Kidney (tissue), 14 donors: ENCODE measurements around the gene RALGPS1. TPM values are rescaled to one million over a fixed set of nuclear protein-coding genes. Genes with fewer than 3 reads are reported as not detected.
"Not testable (repeated sequence)": the region's sequence is repeated elsewhere in the genome, so short reads cannot be mapped to it uniquely, and the experiment has no call there.

Experiments
- DNase-seq, 5 donors: peaks; one replicate each; pipeline ENCODE4 v3.0.0-alpha.2; 2013 to 2020
- FAIRE-seq: peaks from 2 replicates; lab custom pipeline; 2012; peaks lifted over from hg19 to GRCh38; lab: Jason Lieb, UNC
- H3K27ac ChIP-seq, 2 donors: one replicate each; pipeline ENCODE4 v1.7.0; 2013; ENCODE audit warnings: low read depth in 2 of 2, low read length in 2 of 2, inconsistent platforms in 1 of 2
- H3K27me3 ChIP-seq: one replicate; pipeline ENCODE4 v1.7.1; 2013; ENCODE audit warnings: low read length, inconsistent platforms; ENCODE audit not compliant: control insufficient read depth, insufficient read depth
- H3K36me3 ChIP-seq, 3 donors: one replicate each; pipeline versions ENCODE4 v1.7.0 to v1.7.1; 2013; ENCODE audit warnings: low read length in 3 of 3, control low read depth in 1 of 3, inconsistent platforms in 1 of 3; ENCODE audit not compliant: insufficient read depth in 3 of 3, control insufficient read depth in 2 of 3
- H3K4me1 ChIP-seq, 3 donors: one replicate each; pipeline versions ENCODE4 v1.7.0 to v1.7.1; 2013; ENCODE audit warnings: low read length in 3 of 3, inconsistent platforms in 1 of 3, low read depth in 1 of 3; ENCODE audit not compliant: control insufficient read depth in 2 of 3, insufficient read depth in 2 of 3
- H3K4me3 ChIP-seq, 3 donors: one replicate each; pipeline versions ENCODE4 v1.7.0 to v1.8.1; 2013; ENCODE audit warnings: low read length in 3 of 3, control low read depth in 1 of 3, inconsistent platforms in 1 of 3
- H3K9ac ChIP-seq, 3 donors: one replicate each; pipeline versions ENCODE4 v1.7.0 to v1.7.1; 2013; ENCODE audit warnings: low read length in 3 of 3, control low read depth in 1 of 3, inconsistent platforms in 1 of 3
- H3K9me3 ChIP-seq, 3 donors: one replicate each; pipeline versions ENCODE4 v1.7.0 to v1.7.1; 2013; ENCODE audit warnings: low read length in 3 of 3, control low read depth in 1 of 3, inconsistent platforms in 1 of 3; ENCODE audit not compliant: control insufficient read depth in 2 of 3, insufficient read depth in 1 of 3
- intact Hi-C: fragments of 100-400 bp; cut with DNase I; formaldehyde crosslinking; loops from one replicate; pipeline ENCODE4 v1.11.1; 2022
- polyA plus RNA-seq: library from polyadenylated mRNA; stranded (reverse); fragments of 350-450 nt; fragmentation: Illumina TruSeq; extraction: RNeasy Lipid Tissue Mini Kit (QIAGEN cat#74804); gene quantifications from one replicate; pipeline ENCODE4 v1.2.3, GENCODE V29; 2014; ENCODE audit warnings: low read depth, low replicate concordance; ENCODE audit not compliant: insufficient read depth
- total RNA-seq: library from RNA; stranded (reverse); fragmentation: NEBNext Ultra II Directional; extraction: Animal tissue kit (Norgen Biotek cat#: 25700); gene quantifications from one replicate; pipeline ENCODE4 v1.2.1, GENCODE V29; 2021
- TF ChIP-seq, protein P1 (sequence below): IDR thresholded peaks from 3 replicates; pipeline ENCODE4 v1.5.1; 2012; ENCODE audit warnings: mild to moderate bottlenecking, moderate library complexity, borderline replicate concordance; ENCODE audit not compliant: insufficient read depth; ENCODE audit errors: extremely low read depth
- donor health status: control.
- donor health status: control.
- donor health status: control.
- donor health status: control.
- donor health status: control.
- donor health status: DM: yes; HTN: yes; CAD: no.
- donor health status: Normal renal cell carcinoma (clear cell type).

Gene RALGPS1
- total and polyA plus RNA-seq, 2 donors from 2014 or later: 9.4 to 25.2 TPM

DNA sequence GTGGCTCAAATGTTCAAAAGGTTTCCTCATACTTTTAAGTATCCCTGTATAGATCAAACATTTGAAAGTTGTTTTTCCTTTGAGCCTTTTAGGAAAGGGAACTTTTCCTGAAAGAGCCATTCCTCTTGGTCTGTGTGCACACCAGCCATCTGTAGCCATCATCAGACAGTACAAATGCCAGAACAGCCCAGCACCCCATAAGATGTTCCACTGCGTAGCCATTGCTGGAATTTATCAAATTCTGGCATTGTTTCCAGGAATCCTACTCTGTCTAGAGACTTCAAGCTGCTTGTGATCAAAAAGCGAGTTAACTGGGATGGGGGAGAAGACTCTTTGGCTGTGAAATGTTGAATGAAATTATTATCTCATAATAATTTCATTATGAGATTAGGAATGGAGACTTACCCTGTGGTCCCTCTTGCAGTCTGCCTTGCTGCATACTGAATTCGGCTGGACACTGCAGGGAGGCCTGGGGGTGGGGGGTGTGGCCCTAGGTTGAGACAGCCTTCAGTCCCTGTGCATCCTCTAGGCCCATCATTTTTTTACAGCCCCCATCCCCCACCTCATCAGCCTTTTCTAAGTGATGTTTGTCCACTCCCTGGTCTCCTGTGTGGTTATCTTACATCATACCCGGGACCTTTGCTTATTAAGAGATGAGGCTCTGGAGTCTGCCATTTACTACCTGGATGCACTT lies 99.8 kb downstream of the RALGPS1 start:
- no peaks in the 10 kb centered on the region for H3K36me3 ChIP-seq
- FAIRE-seq: no peak
- H3K27ac ChIP-seq: no peak overlapping the region
- H3K9me3 ChIP-seq: no peaks in the 10 kb centered on the region
- TF ChIP-seq, protein P1, sequence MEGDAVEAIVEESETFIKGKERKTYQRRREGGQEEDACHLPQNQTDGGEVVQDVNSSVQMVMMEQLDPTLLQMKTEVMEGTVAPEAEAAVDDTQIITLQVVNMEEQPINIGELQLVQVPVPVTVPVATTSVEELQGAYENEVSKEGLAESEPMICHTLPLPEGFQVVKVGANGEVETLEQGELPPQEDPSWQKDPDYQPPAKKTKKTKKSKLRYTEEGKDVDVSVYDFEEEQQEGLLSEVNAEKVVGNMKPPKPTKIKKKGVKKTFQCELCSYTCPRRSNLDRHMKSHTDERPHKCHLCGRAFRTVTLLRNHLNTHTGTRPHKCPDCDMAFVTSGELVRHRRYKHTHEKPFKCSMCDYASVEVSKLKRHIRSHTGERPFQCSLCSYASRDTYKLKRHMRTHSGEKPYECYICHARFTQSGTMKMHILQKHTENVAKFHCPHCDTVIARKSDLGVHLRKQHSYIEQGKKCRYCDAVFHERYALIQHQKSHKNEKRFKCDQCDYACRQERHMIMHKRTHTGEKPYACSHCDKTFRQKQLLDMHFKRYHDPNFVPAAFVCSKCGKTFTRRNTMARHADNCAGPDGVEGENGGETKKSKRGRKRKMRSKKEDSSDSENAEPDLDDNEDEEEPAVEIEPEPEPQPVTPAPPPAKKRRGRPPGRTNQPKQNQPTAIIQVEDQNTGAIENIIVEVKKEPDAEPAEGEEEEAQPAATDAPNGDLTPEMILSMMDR: no peak
- H3K4me3 ChIP-seq: no peak overlapping the region
- DNase-seq: peak in 1 of 5 donors; percentile 34
- no peaks in the 10 kb centered on the region for H3K4me1 ChIP-seq
- no peaks in the 10 kb centered on the region for H3K27me3 ChIP-seq
- intact Hi-C loops: no loop called here
- H3K9ac ChIP-seq: no peak overlapping the region

DNA sequence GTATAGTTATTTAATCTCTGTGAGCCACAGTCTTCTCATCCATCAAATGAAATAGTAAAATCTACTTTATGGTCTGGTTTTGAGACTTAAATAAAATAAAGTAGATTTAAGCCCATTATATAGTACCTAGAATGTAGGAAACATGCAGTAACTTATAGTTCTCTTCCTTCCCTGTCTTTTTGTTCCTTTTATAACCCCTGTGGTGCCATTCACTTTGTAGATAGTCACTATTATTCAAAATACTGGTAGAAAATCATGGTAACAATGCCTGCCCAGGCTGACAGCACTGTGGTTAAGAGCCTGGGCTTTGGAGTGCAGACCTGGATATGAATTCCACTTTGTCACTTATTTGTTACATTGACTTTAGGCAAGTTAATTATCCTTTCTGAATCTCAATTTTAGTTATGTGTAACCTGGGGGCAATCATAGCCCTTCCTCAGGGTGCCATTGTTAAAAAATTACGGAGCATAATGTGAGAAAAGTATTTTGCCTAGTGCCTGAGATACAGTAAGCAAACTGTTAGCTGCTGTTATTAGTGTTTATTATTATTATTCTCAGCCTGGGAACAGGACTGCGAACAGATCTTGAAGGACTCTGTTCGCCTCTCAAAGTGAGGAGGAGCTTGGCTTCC lies 100.4 kb downstream of the RALGPS1 start:
- H3K27ac ChIP-seq: no peak overlapping the region
- no peaks in the 10 kb centered on the region for H3K27me3 ChIP-seq
- no peaks in the 10 kb centered on the region for H3K36me3 ChIP-seq
- intact Hi-C loops: no loop called here
- H3K4me3 ChIP-seq: no peak overlapping the region
- FAIRE-seq (no peak), DNase-seq (no peak)
- no peaks in the 10 kb centered on the region for H3K4me1 ChIP-seq
- H3K9me3 ChIP-seq: no peaks in the 10 kb centered on the region
- no peak overlapping the region for H3K9ac ChIP-seq
- TF ChIP-seq, protein P1: no peak

DNA sequence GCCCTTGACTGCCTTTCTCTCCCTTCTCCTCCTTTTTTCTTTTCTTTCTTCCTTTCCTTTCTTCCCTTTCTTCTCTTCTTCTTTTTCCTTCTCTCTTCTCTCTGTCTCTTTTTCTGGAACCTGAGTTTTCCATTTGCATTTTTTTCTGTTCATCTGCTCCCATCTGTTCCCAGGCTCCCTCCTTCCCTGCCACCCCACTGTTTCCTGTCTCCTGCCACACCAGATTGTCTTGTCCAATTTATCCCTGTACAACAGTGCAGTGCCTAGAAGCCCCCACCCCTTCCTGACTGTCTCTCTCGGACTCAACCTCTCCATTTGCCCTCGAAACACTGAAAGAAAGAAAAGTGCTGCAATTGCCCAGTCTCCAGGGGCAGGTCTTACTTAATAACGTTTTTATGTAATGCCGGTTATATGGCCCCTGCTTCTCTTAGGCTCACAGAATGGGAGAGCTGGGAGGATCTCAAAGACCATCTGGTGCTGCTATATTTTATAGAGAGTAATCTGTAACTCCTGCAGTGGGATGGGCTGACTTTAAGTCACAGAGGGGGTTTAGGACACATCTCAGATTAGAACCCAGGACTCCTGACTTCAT lies 101.4 kb downstream of the RALGPS1 start:
- Histone ChIP-seq H3K4me3 (no peak overlapping the region), H3K27ac (no peak overlapping the region), H3K9me3 (no peaks in the 10 kb centered on the region), H3K4me1 (no peaks in the 10 kb centered on the region), H3K27me3 (no peaks in the 10 kb centered on the region), H3K36me3 (no peaks in the 10 kb centered on the region), H3K9ac (no peak overlapping the region)
- FAIRE-seq (no peak), DNase-seq (no peak)
- TF ChIP-seq, protein P1: no peak
- intact Hi-C loops: no loop called here

DNA sequence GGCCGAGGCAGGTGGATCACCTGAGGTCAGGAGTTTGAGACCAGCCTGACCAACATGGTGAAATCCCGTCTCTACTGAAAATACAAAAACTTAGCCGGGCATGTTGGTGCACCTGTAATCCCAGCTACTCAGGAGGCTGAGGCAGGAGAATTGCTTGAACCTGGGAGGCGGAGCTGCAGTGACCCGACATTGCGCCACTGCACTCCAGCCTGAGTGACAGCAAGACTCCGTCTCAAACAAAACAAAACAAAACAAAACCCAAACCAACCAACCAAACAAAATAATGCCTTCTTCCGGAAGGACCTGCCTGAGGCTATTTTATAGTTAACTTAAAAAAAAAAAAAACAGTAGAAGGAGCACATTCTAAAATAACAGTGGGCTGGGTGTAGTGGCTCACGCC lies 103.4 kb downstream of the RALGPS1 start:
- H3K27me3 ChIP-seq, FAIRE-seq, H3K9me3 ChIP-seq, H3K27ac ChIP-seq, DNase-seq, intact Hi-C loops, H3K4me3 ChIP-seq, H3K9ac ChIP-seq, H3K4me1 ChIP-seq, H3K36me3 ChIP-seq: not testable (repeated sequence)
